SK-N-SH treated with all-trans-retinoic acid at 6 μM for 48 hours (cell line): ENCODE results near the gene FSIP1.

ENCODE experiments used
- BACH2 ChIP-seq: fragments of 250-450 bp; sonication (Bioruptor Pico); IDR thresholded peaks from 2 replicates; pipeline ENCODE4 v1.9.0; 2021; ENCODE audit warnings: mild to moderate bottlenecking, borderline replicate concordance
- ZFP3 ChIP-seq: fragments of 250-450 bp; sonication (Bioruptor Pico); IDR thresholded peaks from 2 replicates; pipeline ENCODE4 v1.5.0; 2020; ENCODE audit warnings: mild to moderate bottlenecking, moderate library complexity
- TF ChIP-seq, protein P1 (sequence below): fragments of 250-450 bp; sonication (Bioruptor Pico); IDR thresholded peaks from 2 replicates; pipeline ENCODE4 v1.8.0; 2020; ENCODE audit warnings: mild to moderate bottlenecking, moderate library complexity, borderline replicate concordance

DNA sequence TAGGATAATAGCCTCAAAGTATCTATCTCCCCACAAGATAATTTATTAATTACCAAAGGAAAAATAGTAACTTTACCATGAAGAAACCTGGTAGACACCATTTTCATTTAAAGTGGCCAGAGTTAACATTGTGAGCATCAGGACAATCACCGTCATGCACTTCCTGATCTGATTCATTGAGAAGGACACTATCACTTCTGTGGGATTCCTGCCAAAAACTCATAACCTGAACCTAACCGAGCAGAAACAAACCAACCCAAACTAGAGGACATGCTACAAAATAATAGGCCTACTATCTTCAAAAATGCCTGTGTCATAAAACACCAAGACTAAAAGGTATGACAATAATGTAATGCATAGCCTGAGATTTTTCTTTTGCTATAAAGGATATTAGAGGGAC lies 39.0 kb downstream of the FSIP1 start:
- TF ChIP-seq, protein P1, sequence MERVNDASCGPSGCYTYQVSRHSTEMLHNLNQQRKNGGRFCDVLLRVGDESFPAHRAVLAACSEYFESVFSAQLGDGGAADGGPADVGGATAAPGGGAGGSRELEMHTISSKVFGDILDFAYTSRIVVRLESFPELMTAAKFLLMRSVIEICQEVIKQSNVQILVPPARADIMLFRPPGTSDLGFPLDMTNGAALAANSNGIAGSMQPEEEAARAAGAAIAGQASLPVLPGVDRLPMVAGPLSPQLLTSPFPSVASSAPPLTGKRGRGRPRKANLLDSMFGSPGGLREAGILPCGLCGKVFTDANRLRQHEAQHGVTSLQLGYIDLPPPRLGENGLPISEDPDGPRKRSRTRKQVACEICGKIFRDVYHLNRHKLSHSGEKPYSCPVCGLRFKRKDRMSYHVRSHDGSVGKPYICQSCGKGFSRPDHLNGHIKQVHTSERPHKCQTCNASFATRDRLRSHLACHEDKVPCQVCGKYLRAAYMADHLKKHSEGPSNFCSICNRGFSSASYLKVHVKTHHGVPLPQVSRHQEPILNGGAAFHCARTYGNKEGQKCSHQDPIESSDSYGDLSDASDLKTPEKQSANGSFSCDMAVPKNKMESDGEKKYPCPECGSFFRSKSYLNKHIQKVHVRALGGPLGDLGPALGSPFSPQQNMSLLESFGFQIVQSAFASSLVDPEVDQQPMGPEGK (CRISPR knock-in tag): no peak
- no peak for TF ChIP-seq BACH2 (CRISPR knock-in tag)
- TF ChIP-seq ZFP3 (CRISPR knock-in tag): no peak
